Measurements from ENCODE around the gene CXCL14.

DNA sequence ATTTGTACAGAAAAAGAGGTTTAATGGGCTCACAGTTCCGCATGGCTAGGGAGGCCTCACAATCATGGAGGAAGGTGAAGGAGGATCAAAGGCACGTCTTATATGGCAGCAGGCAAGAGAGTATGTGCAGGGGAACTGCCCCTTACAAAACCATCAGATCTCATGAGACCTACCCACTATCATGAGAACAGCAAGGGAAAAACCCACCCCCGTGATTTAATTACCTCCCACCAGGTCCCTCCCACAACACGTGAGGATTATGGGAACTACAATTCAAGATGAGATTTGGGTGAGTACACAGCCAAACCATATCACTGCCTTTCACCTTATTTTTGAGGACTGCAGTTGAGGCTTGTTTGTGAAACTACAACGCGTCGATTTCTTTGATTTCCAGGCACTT, 22.2 kb downstream of the CXCL14 start:
- TF ChIP-seq, protein P1, sequence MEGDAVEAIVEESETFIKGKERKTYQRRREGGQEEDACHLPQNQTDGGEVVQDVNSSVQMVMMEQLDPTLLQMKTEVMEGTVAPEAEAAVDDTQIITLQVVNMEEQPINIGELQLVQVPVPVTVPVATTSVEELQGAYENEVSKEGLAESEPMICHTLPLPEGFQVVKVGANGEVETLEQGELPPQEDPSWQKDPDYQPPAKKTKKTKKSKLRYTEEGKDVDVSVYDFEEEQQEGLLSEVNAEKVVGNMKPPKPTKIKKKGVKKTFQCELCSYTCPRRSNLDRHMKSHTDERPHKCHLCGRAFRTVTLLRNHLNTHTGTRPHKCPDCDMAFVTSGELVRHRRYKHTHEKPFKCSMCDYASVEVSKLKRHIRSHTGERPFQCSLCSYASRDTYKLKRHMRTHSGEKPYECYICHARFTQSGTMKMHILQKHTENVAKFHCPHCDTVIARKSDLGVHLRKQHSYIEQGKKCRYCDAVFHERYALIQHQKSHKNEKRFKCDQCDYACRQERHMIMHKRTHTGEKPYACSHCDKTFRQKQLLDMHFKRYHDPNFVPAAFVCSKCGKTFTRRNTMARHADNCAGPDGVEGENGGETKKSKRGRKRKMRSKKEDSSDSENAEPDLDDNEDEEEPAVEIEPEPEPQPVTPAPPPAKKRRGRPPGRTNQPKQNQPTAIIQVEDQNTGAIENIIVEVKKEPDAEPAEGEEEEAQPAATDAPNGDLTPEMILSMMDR (IDR thresholded peaks at IDR 0.05), result no peak
- no peak for TF ChIP-seq EZH2 (IDR thresholded peaks at IDR 0.05; ENCODE audit: borderline replicate concordance, insufficient read depth, low read depth, low read length, poor library complexity, severe bottlenecking)

All from B cell (primary cell).